ENCODE results near the gene TMPRSS11F.

- TF ChIP-seq POLR2A (IDR thresholded peaks at IDR 0.05): no peak
- TF ChIP-seq, protein P1, sequence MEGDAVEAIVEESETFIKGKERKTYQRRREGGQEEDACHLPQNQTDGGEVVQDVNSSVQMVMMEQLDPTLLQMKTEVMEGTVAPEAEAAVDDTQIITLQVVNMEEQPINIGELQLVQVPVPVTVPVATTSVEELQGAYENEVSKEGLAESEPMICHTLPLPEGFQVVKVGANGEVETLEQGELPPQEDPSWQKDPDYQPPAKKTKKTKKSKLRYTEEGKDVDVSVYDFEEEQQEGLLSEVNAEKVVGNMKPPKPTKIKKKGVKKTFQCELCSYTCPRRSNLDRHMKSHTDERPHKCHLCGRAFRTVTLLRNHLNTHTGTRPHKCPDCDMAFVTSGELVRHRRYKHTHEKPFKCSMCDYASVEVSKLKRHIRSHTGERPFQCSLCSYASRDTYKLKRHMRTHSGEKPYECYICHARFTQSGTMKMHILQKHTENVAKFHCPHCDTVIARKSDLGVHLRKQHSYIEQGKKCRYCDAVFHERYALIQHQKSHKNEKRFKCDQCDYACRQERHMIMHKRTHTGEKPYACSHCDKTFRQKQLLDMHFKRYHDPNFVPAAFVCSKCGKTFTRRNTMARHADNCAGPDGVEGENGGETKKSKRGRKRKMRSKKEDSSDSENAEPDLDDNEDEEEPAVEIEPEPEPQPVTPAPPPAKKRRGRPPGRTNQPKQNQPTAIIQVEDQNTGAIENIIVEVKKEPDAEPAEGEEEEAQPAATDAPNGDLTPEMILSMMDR (IDR thresholded peaks at IDR 0.05 in 8 of 11, conservative IDR thresholded peaks at IDR 0.05 in 3 of 11): no peak
Measured at GRCh38 chr4:68119921-68120320, 9.7 kb downstream of the TMPRSS11F start.
